Effector memory CD4-positive, alpha-beta T cell (primary cell): ENCODE results near the gene SLC43A2.

ENCODE experiments used
- DNase-seq, 3 donors: peaks; one replicate each; pipeline ENCODE4 v3.0.0-alpha.2; 2020
- H3K27ac ChIP-seq: 2 replicates; pipeline ENCODE4 v1.7.0; 2013; ENCODE audit warnings: mild to moderate bottlenecking, low read length, moderate library complexity; ENCODE audit not compliant: insufficient read depth, poor library complexity, severe bottlenecking
- H3K27me3 ChIP-seq: replicated peaks from 2 replicates; pipeline ENCODE4 v1.7.0; 2013; ENCODE audit warnings: mild to moderate bottlenecking, low read length; ENCODE audit not compliant: insufficient read depth, control insufficient read depth, poor library complexity, severe bottlenecking
- H3K36me3 ChIP-seq: 2 replicates; pipeline ENCODE4 v1.7.0; 2013; ENCODE audit warnings: mild to moderate bottlenecking, low read length, moderate library complexity; ENCODE audit not compliant: control insufficient read depth, insufficient read depth
- H3K4me1 ChIP-seq: 2 replicates; pipeline ENCODE4 v1.7.0; 2013; ENCODE audit warnings: low read length, mild to moderate bottlenecking; ENCODE audit not compliant: control insufficient read depth, insufficient read depth, poor library complexity, severe bottlenecking
- H3K4me3 ChIP-seq: 2 replicates; pipeline ENCODE4 v1.7.0; 2013; ENCODE audit warnings: low read length, low read depth, mild to moderate bottlenecking; ENCODE audit not compliant: insufficient read depth, poor library complexity, severe bottlenecking
- H3K9me3 ChIP-seq: 2 replicates; pipeline ENCODE4 v1.7.0; 2013; ENCODE audit warnings: mild to moderate bottlenecking, low read length, moderate library complexity; ENCODE audit not compliant: control insufficient read depth

SLC43A2 gene

DNA sequence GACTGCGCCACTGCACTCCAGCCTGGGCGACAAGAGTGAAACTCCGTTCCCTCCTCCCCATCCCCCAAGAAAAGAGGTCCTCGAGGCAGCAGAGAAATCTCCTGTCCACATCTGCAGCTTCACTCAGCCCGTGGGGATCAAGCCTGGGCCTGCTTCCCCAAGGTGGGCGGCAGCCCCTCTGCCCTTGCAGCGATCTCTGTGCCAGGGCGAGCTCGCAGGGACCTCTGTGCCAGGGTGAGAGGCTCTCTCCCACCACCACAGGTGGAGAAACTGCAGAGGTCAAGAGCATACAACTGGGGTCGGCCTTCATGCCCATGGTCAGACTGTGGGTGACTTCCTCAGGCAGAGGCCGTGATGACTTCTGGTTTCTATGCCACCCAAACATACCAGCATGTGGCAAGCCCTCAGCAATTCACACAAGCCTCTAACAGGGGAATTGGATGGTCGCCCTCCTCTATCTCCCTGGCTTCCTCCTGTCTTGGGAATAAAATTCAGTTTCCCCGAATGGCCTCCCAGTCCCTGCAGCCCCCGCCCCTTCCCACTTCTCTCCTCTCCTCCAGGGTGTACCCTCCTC lies 5.5 kb downstream of the SLC43A2 start:
- no peaks in the 10 kb centered on the region for H3K4me1 ChIP-seq
- H3K9me3 ChIP-seq = no peaks in the 10 kb centered on the region
- H3K36me3 ChIP-seq = no peaks in the 10 kb centered on the region
- no peak for DNase-seq
- no peak overlapping the region for H3K27ac ChIP-seq
- peaks cover 4% of the 10 kb centered on the region for H3K27me3 ChIP-seq
- H3K4me3 ChIP-seq = no peak overlapping the region

DNA sequence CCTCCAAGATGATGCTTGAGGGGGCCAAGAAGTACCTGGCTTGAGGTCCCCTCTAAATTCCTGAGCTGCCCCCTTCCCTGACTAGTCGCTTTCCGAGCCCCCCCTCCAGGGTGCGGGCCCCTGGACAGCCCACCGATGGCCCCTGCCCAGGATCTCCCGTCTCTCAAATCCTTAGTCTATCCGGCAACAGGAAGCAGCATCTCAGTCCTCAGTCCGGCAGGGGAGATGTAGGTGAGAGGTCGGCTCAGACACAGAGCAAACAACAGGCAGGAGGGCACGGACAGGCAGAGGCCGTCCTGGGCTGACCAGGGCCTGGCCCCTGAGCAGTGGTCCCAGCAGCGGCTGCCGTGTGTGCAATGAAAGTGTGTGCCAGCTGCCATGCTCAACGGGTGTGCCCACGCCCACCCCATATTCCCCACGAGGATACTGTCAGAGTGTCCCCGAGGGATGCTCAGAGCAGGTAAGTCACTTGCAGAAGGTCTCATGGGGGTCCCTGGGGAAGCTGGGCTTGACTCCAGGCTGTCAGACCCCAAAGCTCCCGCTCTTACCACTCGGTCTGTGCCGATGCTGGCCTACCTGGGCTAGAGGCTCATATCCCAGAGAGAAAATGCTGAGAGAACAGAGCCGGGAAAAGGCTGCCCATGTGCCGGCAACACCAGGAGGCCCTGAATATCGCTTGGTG lies 7.2 kb downstream of the SLC43A2 start:
- no peak for DNase-seq
- no peak overlapping the region for H3K27ac ChIP-seq
- no peaks in the 10 kb centered on the region for H3K36me3 ChIP-seq
- no peaks in the 10 kb centered on the region for H3K9me3 ChIP-seq
- no peak overlapping the region for H3K4me3 ChIP-seq
- no peaks in the 10 kb centered on the region for H3K27me3 ChIP-seq
- H3K4me1 ChIP-seq = no peaks in the 10 kb centered on the region

DNA sequence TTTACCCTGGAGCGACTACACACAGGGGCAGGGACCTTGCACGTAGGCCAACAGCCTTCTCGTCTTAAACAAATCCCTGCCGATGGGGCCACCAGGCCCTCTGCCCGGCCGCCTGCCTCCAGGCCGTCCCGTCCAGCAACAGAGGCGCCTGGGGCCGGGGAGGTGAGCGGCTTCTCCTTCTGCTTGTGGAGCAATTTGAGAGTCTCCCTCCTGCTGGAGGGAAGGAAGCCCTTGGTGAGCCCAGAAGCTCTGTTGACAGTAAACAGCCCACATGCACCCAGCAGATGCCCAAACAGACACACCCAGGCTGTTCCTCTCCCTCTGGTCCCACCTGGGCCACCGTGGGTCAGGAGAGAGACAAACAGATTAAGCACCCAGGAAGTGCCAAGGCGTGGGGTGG lies 8.1 kb downstream of the SLC43A2 start:
- Histone ChIP-seq H3K9me3 (no peaks in the 10 kb centered on the region), H3K4me3 (no peak overlapping the region), H3K27ac (no peak overlapping the region), H3K36me3 (no peaks in the 10 kb centered on the region), H3K4me1 (no peaks in the 10 kb centered on the region), H3K27me3 (no peaks in the 10 kb centered on the region)
- no peak for DNase-seq

DNA sequence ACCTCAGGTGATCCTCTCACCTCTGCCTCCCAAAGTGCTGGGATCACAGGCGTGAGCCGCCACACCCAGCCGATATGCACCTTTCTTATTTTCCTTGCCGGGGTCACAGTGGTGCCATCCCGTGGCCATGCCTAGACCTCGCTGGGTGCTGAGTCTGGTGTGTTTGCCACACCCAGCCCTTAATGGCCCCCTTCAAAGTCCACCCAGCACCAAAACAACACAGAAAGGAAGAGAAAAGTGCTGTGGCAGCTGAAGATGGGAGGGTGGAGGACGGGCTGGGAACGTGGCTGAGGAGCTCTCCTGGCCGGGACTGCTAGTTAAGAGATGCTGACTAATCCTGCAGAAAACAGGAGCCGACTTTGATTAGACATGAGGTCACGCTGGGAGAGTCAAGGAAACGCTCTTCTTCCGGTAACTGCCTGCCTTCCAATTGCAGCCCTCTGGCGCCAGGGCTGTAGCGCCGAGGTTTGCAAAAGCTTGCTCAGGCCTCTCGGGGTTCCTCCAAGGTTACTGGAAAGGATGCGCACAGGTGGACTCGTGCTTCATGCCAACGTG lies 10.9 kb downstream of the SLC43A2 start:
- H3K27me3 ChIP-seq = no peaks in the 10 kb centered on the region
- no peak for DNase-seq
- H3K4me3 ChIP-seq = no peak overlapping the region
- H3K9me3 ChIP-seq = no peaks in the 10 kb centered on the region
- no peaks in the 10 kb centered on the region for H3K36me3 ChIP-seq
- no peaks in the 10 kb centered on the region for H3K4me1 ChIP-seq
- H3K27ac ChIP-seq = no peak overlapping the region

GRCh38 chr17:1616101-1616500 lies 12.5 kb downstream of the SLC43A2 start:
- Histone ChIP-seq H3K4me1 (no peaks in the 10 kb centered on the region), H3K27ac (no peak overlapping the region), H3K27me3 (no peaks in the 10 kb centered on the region), H3K36me3 (no peaks in the 10 kb centered on the region), H3K4me3 (no peak overlapping the region), H3K9me3 (no peaks in the 10 kb centered on the region)
- DNase-seq = no peak

GRCh38 chr17:1612400-1612799 lies 16.2 kb downstream of the SLC43A2 start:
- H3K36me3 ChIP-seq = no peaks in the 10 kb centered on the region
- H3K9me3 ChIP-seq = no peaks in the 10 kb centered on the region
- no peaks in the 10 kb centered on the region for H3K4me1 ChIP-seq
- H3K27ac ChIP-seq = no peak overlapping the region
- no peak overlapping the region for H3K4me3 ChIP-seq
- no peaks in the 10 kb centered on the region for H3K27me3 ChIP-seq
- DNase-seq = no peak

DNA sequence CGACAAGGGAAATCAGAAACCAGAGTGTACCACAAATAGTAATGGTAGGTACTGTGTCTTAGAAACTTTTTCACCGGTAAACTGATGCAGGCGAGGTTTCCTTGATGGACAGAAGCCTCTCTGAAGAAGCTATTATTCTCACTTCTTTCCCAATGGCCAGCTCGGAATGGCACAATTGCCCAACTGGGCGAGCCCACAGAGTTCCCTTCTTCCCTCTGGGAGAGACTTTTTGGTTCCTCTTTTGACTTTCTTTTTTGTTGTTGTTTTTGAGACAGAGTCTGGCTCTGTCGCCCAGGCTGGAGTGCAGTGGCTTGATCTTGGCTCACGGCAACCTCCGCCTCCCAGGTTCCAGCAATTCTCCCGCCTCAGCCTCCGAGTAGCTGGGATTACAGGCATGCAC lies 16.9 kb downstream of the SLC43A2 start:
- Histone ChIP-seq H3K4me3 (no peak overlapping the region), H3K9me3 (no peaks in the 10 kb centered on the region), H3K36me3 (no peaks in the 10 kb centered on the region), H3K27ac (no peak overlapping the region), H3K4me1 (no peaks in the 10 kb centered on the region), H3K27me3 (no peaks in the 10 kb centered on the region)
- no peak for DNase-seq

DNA sequence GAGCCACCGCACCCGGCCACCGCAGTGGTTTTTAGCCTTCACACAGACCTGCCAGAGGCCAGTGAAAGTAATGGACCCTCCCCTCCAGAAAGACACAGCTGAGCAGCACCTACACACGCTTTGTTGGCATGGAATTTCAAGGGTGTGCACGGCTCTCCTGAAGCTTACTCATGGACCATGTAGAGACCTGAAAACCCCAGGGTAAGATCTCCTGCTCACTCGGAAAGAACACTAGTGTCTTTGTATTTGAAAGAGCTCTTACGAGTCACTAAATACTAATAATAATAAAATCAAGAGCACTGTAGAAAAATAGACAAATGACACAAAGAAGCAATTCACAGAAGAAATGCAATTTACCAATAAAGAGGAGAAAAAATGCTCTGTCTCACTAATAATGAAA lies 20.0 kb downstream of the SLC43A2 start:
- no peak for DNase-seq
- no peaks in the 10 kb centered on the region for H3K27me3 ChIP-seq
- H3K4me3 ChIP-seq = no peak overlapping the region
- no peaks in the 10 kb centered on the region for H3K4me1 ChIP-seq
- H3K9me3 ChIP-seq = no peaks in the 10 kb centered on the region
- H3K36me3 ChIP-seq = no peaks in the 10 kb centered on the region
- no peak overlapping the region for H3K27ac ChIP-seq

- H3K27ac ChIP-seq = no peak overlapping the region
- H3K27me3 ChIP-seq = no peaks in the 10 kb centered on the region
- no peak overlapping the region for H3K4me3 ChIP-seq
- H3K9me3 ChIP-seq = no peaks in the 10 kb centered on the region
- no peaks in the 10 kb centered on the region for H3K36me3 ChIP-seq
- no peak for DNase-seq
- no peaks in the 10 kb centered on the region for H3K4me1 ChIP-seq
These were observed 20.7 kb downstream of the SLC43A2 start for GRCh38 chr17:1607971-1608320.

- Histone ChIP-seq H3K36me3 (no peaks in the 10 kb centered on the region), H3K27me3 (no peaks in the 10 kb centered on the region), H3K4me1 (no peaks in the 10 kb centered on the region), H3K27ac (no peak overlapping the region), H3K9me3 (no peaks in the 10 kb centered on the region), H3K4me3 (no peak overlapping the region)
- no peak for DNase-seq
These were observed 22.2 kb downstream of the SLC43A2 start for GRCh38 chr17:1606352-1606985.
